KOPT-K1 (cell line): ENCODE measurements around the gene BCL2L12.
"Not testable (repeated sequence)": the region's sequence is repeated elsewhere in the genome, so short reads cannot be mapped to it uniquely, and the experiment has no call there.

Experiments
- H3K27ac ChIP-seq: fragments of 200-600 bp; sonication (generic); 2 replicates; pipeline ENCODE4 v1.5.1; 2016; ENCODE audit warnings: antibody characterized with exemption, mild to moderate bottlenecking, low read depth, low read length; ENCODE audit not compliant: poor library complexity, severe bottlenecking
- H3K36me3 ChIP-seq: fragments of 200-600 bp; sonication (generic); 2 replicates; pipeline ENCODE4 v1.5.1; 2017; ENCODE audit warnings: antibody characterized with exemption, mild to moderate bottlenecking, low read length, moderate library complexity; ENCODE audit not compliant: insufficient read depth
- H3K9me3 ChIP-seq: fragments of 200-600 bp; sonication (generic); 2 replicates; pipeline ENCODE4 v1.5.1; 2017; ENCODE audit warnings: antibody characterized with exemption, low read length, mild to moderate bottlenecking; ENCODE audit not compliant: insufficient read depth, poor library complexity, severe bottlenecking

The BCL2L12 gene

GRCh38 chr19:49665351-49666119 lies at the start of gene BCL2L12, which contains the start of gene IRF3:
BCL2L12 (plus strand) TSS chr19:49665933; CDS start chr19:49666693, 760 bp downstream.
IRF3 (minus strand) TSS chr19:49665857; CDS start chr19:49664838, 1,019 bp downstream.
- peaks cover 55% of the 10 kb centered on the region for H3K36me3 ChIP-seq

GRCh38 chr19:49616532-49616931 lies 49.2 kb upstream of the BCL2L12 start:
- H3K9me3 ChIP-seq = peaks cover 7% of the 10 kb centered on the region
- H3K36me3 ChIP-seq = peaks cover 88% of the 10 kb centered on the region
- no peak overlapping the region for H3K27ac ChIP-seq

More at GRCh38 chr19:49665351-49666119, at the start of gene BCL2L12, which contains the start of gene IRF3:
- H3K27ac ChIP-seq = peak within 1 kb of the TSS; percentile 73
- no peaks in the 10 kb centered on the region for H3K9me3 ChIP-seq

- Histone ChIP-seq H3K27ac (no peak overlapping the region), H3K36me3 (peaks cover 93% of the 10 kb centered on the region), H3K9me3 (peaks cover 7% of the 10 kb centered on the region)
These were observed 48.8 kb upstream of the BCL2L12 start for GRCh38 chr19:49616945-49617344.

- H3K9me3 ChIP-seq, H3K27ac ChIP-seq: not testable (repeated sequence)
- H3K36me3 ChIP-seq = peaks cover 87% of the 10 kb centered on the region
These were observed 47.9 kb upstream of the BCL2L12 start for GRCh38 chr19:49617860-49618259.

- Histone ChIP-seq H3K27ac (no peak overlapping the region), H3K9me3 (no peaks in the 10 kb centered on the region), H3K36me3 (peaks cover 77% of the 10 kb centered on the region)
These were observed 40.5 kb upstream of the BCL2L12 start for GRCh38 chr19:49624967-49625910.

GRCh38 chr19:49626226-49626625 lies 39.5 kb upstream of the BCL2L12 start:
- Histone ChIP-seq H3K27ac (no peak overlapping the region), H3K9me3 (no peaks in the 10 kb centered on the region), H3K36me3 (peaks cover 71% of the 10 kb centered on the region)

- no peak overlapping the region for H3K27ac ChIP-seq
- H3K36me3 ChIP-seq = peaks cover 46% of the 10 kb centered on the region
- H3K9me3 ChIP-seq = no peaks in the 10 kb centered on the region
These were observed 36.1 kb upstream of the BCL2L12 start for GRCh38 chr19:49629659-49630058.

GRCh38 chr19:49631014-49631588 lies 34.6 kb upstream of the BCL2L12 start:
- Histone ChIP-seq H3K27ac (no peak overlapping the region), H3K9me3 (no peaks in the 10 kb centered on the region), H3K36me3 (peaks cover 34% of the 10 kb centered on the region)

GRCh38 chr19:49631610-49632192 lies 34.0 kb upstream of the BCL2L12 start:
- Histone ChIP-seq H3K36me3 (peaks cover 28% of the 10 kb centered on the region), H3K27ac (no peak overlapping the region), H3K9me3 (no peaks in the 10 kb centered on the region)

- Histone ChIP-seq H3K36me3 (peaks cover 20% of the 10 kb centered on the region; the same call in 1 of the 2 replicates), H3K9me3 (no peaks in the 10 kb centered on the region), H3K27ac (no peak overlapping the region)
These were observed 33.2 kb upstream of the BCL2L12 start for GRCh38 chr19:49632576-49632975.

GRCh38 chr19:49633273-49633672 lies 32.5 kb upstream of the BCL2L12 start:
- H3K27ac ChIP-seq, H3K9me3 ChIP-seq: not testable (repeated sequence)
- H3K36me3 ChIP-seq = peaks cover 13% of the 10 kb centered on the region; the same call in 1 of the 2 replicates

GRCh38 chr19:49635530-49636232 lies 30.1 kb upstream of the BCL2L12 start:
- H3K36me3 ChIP-seq = no peaks in the 10 kb centered on the region
- H3K27ac ChIP-seq = no peak overlapping the region
- no peaks in the 10 kb centered on the region for H3K9me3 ChIP-seq

- no peaks in the 10 kb centered on the region for H3K36me3 ChIP-seq
- no peaks in the 10 kb centered on the region for H3K9me3 ChIP-seq
- H3K27ac ChIP-seq = no peak overlapping the region
These were observed 29.4 kb upstream of the BCL2L12 start for GRCh38 chr19:49636233-49636932.
